Loucy (cell line): Measurements from ENCODE around the gene RALB.

Experiments
- CTCF ChIP-seq: fragments of 200-600 bp; sonication (generic); conservative IDR thresholded peaks from 2 replicates; pipeline ENCODE4 v1.5.1; 2014; ENCODE audit warnings: mild to moderate bottlenecking, antibody characterized with exemption, low read length
- EZH2phosphoT487 ChIP-seq: fragments of 200-600 bp; IDR thresholded peaks from 2 replicates; pipeline ENCODE4 v1.6.1; 2018; ENCODE audit warnings: antibody characterized with exemption, mild to moderate bottlenecking, moderate library complexity, borderline replicate concordance

GRCh38 chr2:120251880-120252224 is 800 bp upstream of the RALB start:
- TF ChIP-seq CTCF (no peak), EZH2phosphoT487 (no peak)
